ENCODE measurements around the gene BMP5.

BMP5 gene

GRCh38 chr6:55782275-55782674 is 93.1 kb downstream of the BMP5 start:
- Histone ChIP-seq H3K4me1 (no peaks in the 10 kb centered on the region), H3K4me2 (no peak overlapping the region)

GRCh38 chr6:55778705-55779104 is 96.7 kb downstream of the BMP5 start:
- TF ChIP-seq Cebpa-rat (IDR thresholded peaks at IDR 0.05) = no peak
- H3K27me3 ChIP-seq = no peaks in the 10 kb centered on the region
- H3K36me3 ChIP-seq = no peaks in the 10 kb centered on the region
- peaks cover 0 to 7% (median 0%) of the 10 kb centered on the region in 10 experiments; a peak in 2 of 20 replicates for H3K4me1 ChIP-seq
- H4K20me1 ChIP-seq = no peaks in the 10 kb centered on the region
- no peak overlapping the region for H3K9ac ChIP-seq
- no peak overlapping the region for H3K27ac ChIP-seq
- no peak overlapping the region for H3K4me3 ChIP-seq
- H3K9me3 ChIP-seq (replicated peaks in 1 of 11) = no peaks in the 10 kb centered on the region
- H3K4me2 ChIP-seq = no peak overlapping the region

More at GRCh38 chr6:55782275-55782674, 93.1 kb downstream of the BMP5 start:
- H3K27me3 ChIP-seq = no peaks in the 10 kb centered on the region
- TF ChIP-seq Cebpa-rat (IDR thresholded peaks at IDR 0.05) = no peak
- no peak overlapping the region for H3K27ac ChIP-seq
- H4K20me1 ChIP-seq = no peaks in the 10 kb centered on the region
- H3K9me3 ChIP-seq (replicated peaks in 1 of 11) = no peaks in the 10 kb centered on the region
- no peak overlapping the region for H3K9ac ChIP-seq
- no peaks in the 10 kb centered on the region for H3K36me3 ChIP-seq
- no peak overlapping the region for H3K4me3 ChIP-seq

- no peaks in the 10 kb centered on the region for H3K9me3 ChIP-seq (replicated peaks in 1 of 11)
These were observed 97.9 kb downstream of the BMP5 start for GRCh38 chr6:55777469-55777868.

GRCh38 chr6:55776113-55776512 is 99.3 kb downstream of the BMP5 start:
- Histone ChIP-seq H3K4me1 (peaks cover 0 to 11% (median 0%) of the 10 kb centered on the region in 10 experiments; a peak in 4 of 20 replicates), H3K36me3 (no peaks in the 10 kb centered on the region), H3K27me3 (no peaks in the 10 kb centered on the region), H3K27ac (no peak overlapping the region), H3K9me3 (replicated peaks in 1 of 11) (no peaks in the 10 kb centered on the region), H3K4me2 (no peak overlapping the region; a peak in 1 of 22 replicates), H4K20me1 (no peaks in the 10 kb centered on the region), H3K9ac (no peak overlapping the region), H3K4me3 (no peak overlapping the region)
- no peak for TF ChIP-seq Cebpa-rat (IDR thresholded peaks at IDR 0.05)

More at GRCh38 chr6:55777469-55777868, 97.9 kb downstream of the BMP5 start:
- Histone ChIP-seq H3K27me3 (no peaks in the 10 kb centered on the region), H3K36me3 (no peaks in the 10 kb centered on the region), H3K9ac (no peak overlapping the region), H3K4me1 (peaks cover 0 to 7% (median 0%) of the 10 kb centered on the region in 10 experiments; a peak in 2 of 20 replicates), H3K27ac (no peak overlapping the region), H3K4me2 (no peak overlapping the region), H4K20me1 (no peaks in the 10 kb centered on the region), H3K4me3 (no peak overlapping the region)
- TF ChIP-seq Cebpa-rat (IDR thresholded peaks at IDR 0.05) = no peak

GRCh38 chr6:55775029-55775318 is 100.4 kb downstream of the BMP5 start:
- H3K9ac ChIP-seq = no peak overlapping the region
- H3K27ac ChIP-seq = no peak overlapping the region
- no peaks in the 10 kb centered on the region for H3K9me3 ChIP-seq (replicated peaks in 1 of 11)
- H3K27me3 ChIP-seq = no peaks in the 10 kb centered on the region
- H3K36me3 ChIP-seq = no peaks in the 10 kb centered on the region
- H3K4me3 ChIP-seq = no peak overlapping the region
- H4K20me1 ChIP-seq = no peaks in the 10 kb centered on the region
- TF ChIP-seq Cebpa-rat (IDR thresholded peaks at IDR 0.05) = no peak
- peaks cover 0 to 11% (median 0%) of the 10 kb centered on the region in 10 experiments; a peak in 4 of 20 replicates for H3K4me1 ChIP-seq
- no peak overlapping the region for H3K4me2 ChIP-seq

- Histone ChIP-seq H3K9me3 (replicated peaks in 1 of 11) (no peaks in the 10 kb centered on the region), H4K20me1 (no peaks in the 10 kb centered on the region), H3K27me3 (no peaks in the 10 kb centered on the region), H3K4me3 (no peak overlapping the region), H3K9ac (no peak overlapping the region), H3K36me3 (no peaks in the 10 kb centered on the region), H3K27ac (no peak overlapping the region), H3K4me2 (no peak overlapping the region), H3K4me1 (peaks cover 0 to 11% (median 0%) of the 10 kb centered on the region in 10 experiments; a peak in 4 of 20 replicates)
- TF ChIP-seq Cebpa-rat (IDR thresholded peaks at IDR 0.05) = no peak
These were observed 100.9 kb downstream of the BMP5 start for GRCh38 chr6:55774286-55775028.

GRCh38 chr6:55773620-55774216 is 101.7 kb downstream of the BMP5 start:
- H3K4me1 ChIP-seq = peaks cover 0 to 11% (median 0%) of the 10 kb centered on the region in 10 experiments; a peak in 4 of 20 replicates
- no peaks in the 10 kb centered on the region for H3K36me3 ChIP-seq
- TF ChIP-seq Cebpa-rat (IDR thresholded peaks at IDR 0.05) = no peak
- H3K4me2 ChIP-seq = no peak overlapping the region
- H3K9me3 ChIP-seq (replicated peaks in 1 of 11) = no peaks in the 10 kb centered on the region
- no peaks in the 10 kb centered on the region for H3K27me3 ChIP-seq
- H3K27ac ChIP-seq = no peak overlapping the region
- H3K4me3 ChIP-seq = no peak overlapping the region
- no peaks in the 10 kb centered on the region for H4K20me1 ChIP-seq
- H3K9ac ChIP-seq = no peak overlapping the region

GRCh38 chr6:55772730-55773129 is 102.7 kb downstream of the BMP5 start:
- Histone ChIP-seq H3K4me2 (no peak overlapping the region), H3K36me3 (no peaks in the 10 kb centered on the region)
- no peak for TF ChIP-seq Cebpa-rat (IDR thresholded peaks at IDR 0.05)

GRCh38 chr6:55759536-55759935 is 115.9 kb downstream of the BMP5 start:
- Histone ChIP-seq H3K4me3 (no peak overlapping the region), H3K4me2 (no peak overlapping the region), H3K9me3 (replicated peaks in 1 of 11) (no peaks in the 10 kb centered on the region), H3K4me1 (no peaks in the 10 kb centered on the region), H3K9ac (no peak overlapping the region), H3K36me3 (no peaks in the 10 kb centered on the region), H3K27ac (no peak overlapping the region), H3K27me3 (no peaks in the 10 kb centered on the region), H4K20me1 (no peaks in the 10 kb centered on the region)
- TF ChIP-seq Cebpa-rat (IDR thresholded peaks at IDR 0.05) = no peak

More at GRCh38 chr6:55772730-55773129, 102.7 kb downstream of the BMP5 start:
- Histone ChIP-seq H4K20me1 (no peaks in the 10 kb centered on the region), H3K27ac (no peak overlapping the region), H3K4me1 (peaks cover 0 to 11% (median 0%) of the 10 kb centered on the region in 10 experiments; a peak in 4 of 20 replicates), H3K4me3 (no peak overlapping the region), H3K9me3 (replicated peaks in 1 of 11) (no peaks in the 10 kb centered on the region), H3K9ac (no peak overlapping the region), H3K27me3 (no peaks in the 10 kb centered on the region)

Data from BLaER1 treated with 17β-estradiol and CSF1 and Interleukin-3, amounts not matched to agents 10 nM and 100 nM (cell line).